Lower leg skin (tissue), 3 donors: ENCODE measurements around the gene MYRF.

Source experiments
- CTCF ChIP-seq, 3 donors: fragments of 450-650 bp; IDR thresholded peaks; one replicate each; pipeline ENCODE4 v1.5.1; 2016; ENCODE audit warnings: antibody characterized with exemption in 3 of 3, mild to moderate bottlenecking in 3 of 3, moderate library complexity in 2 of 3
- POLR2A ChIP-seq, 2 donors: fragments of 450-650 bp; IDR thresholded peaks; one replicate each; pipeline ENCODE4 v1.6.1; 2016 to 2017; ENCODE audit warnings: antibody characterized with exemption in 2 of 2, mild to moderate bottlenecking in 1 of 2, moderate library complexity in 1 of 2

GRCh38 chr11:61783717-61784505 lies 31.5 kb downstream of the MYRF start:
- no peak for TF ChIP-seq CTCF (IDR thresholded peaks at IDR 0.05)
- no peak for TF ChIP-seq POLR2A (IDR thresholded peaks at IDR 0.05)
